ENCODE results near the gene BNIP5.

Gene BNIP5

GRCh38 chr6:36335465-36336207, 1.1 kb downstream of the BNIP5 start:
- Histone ChIP-seq H3K9me3 (ENCODE audit: control insufficient read depth, low read length) (no peaks in the 10 kb centered on the region), H3K27me3 (ENCODE audit: control insufficient read depth, insufficient read depth, low read length) (no peaks in the 10 kb centered on the region), H2AFZ (no peak overlapping the region), H3K27ac (no peak overlapping the region), H3K4me3 (ENCODE audit: low read depth, low read length) (no peak overlapping the region), H3K9ac (no peak overlapping the region), H3K36me3 (ENCODE audit: control insufficient read depth, insufficient read depth, low read length) (no peaks in the 10 kb centered on the region), H3K4me2 (ENCODE audit: low read length) (no peak overlapping the region), H3K4me1 (peaks cover 1% of the 10 kb centered on the region), H3K79me2 (no peaks in the 10 kb centered on the region)
- no peak for TF ChIP-seq CTCF (IDR thresholded peaks at IDR 0.05)

GRCh38 chr6:36334832-36335459, 1.7 kb downstream of the BNIP5 start:
- H2AFZ ChIP-seq, result peak overlapping the region; percentile 31
- no peak overlapping the region for H3K9ac ChIP-seq
- no peak overlapping the region for H3K4me3 ChIP-seq (ENCODE audit: low read depth, low read length)
- no peaks in the 10 kb centered on the region for H3K36me3 ChIP-seq (ENCODE audit: control insufficient read depth, insufficient read depth, low read length)
- H3K79me2 ChIP-seq, result no peaks in the 10 kb centered on the region
- H3K4me1 ChIP-seq, result no peaks in the 10 kb centered on the region
- H3K27ac ChIP-seq, result no peak overlapping the region
- H3K27me3 ChIP-seq (ENCODE audit: control insufficient read depth, insufficient read depth, low read length), result no peaks in the 10 kb centered on the region
- no peak for TF ChIP-seq CTCF (IDR thresholded peaks at IDR 0.05)
- no peak overlapping the region for H3K4me2 ChIP-seq (ENCODE audit: low read length)
- no peaks in the 10 kb centered on the region for H3K9me3 ChIP-seq (ENCODE audit: control insufficient read depth, low read length)

GRCh38 chr6:36333931-36334725, 2.6 kb downstream of the BNIP5 start:
- Histone ChIP-seq H2AFZ (no peak overlapping the region), H3K79me2 (no peaks in the 10 kb centered on the region), H3K4me3 (ENCODE audit: low read depth, low read length) (no peak overlapping the region), H3K9ac (no peak overlapping the region), H3K36me3 (ENCODE audit: control insufficient read depth, insufficient read depth, low read length) (no peaks in the 10 kb centered on the region), H3K27ac (no peak overlapping the region), H3K4me1 (no peaks in the 10 kb centered on the region), H3K4me2 (ENCODE audit: low read length) (no peak overlapping the region), H3K27me3 (ENCODE audit: control insufficient read depth, insufficient read depth, low read length) (no peaks in the 10 kb centered on the region), H3K9me3 (ENCODE audit: control insufficient read depth, low read length) (no peaks in the 10 kb centered on the region)
- TF ChIP-seq CTCF (IDR thresholded peaks at IDR 0.05), result no peak

- no peaks in the 10 kb centered on the region for H3K27me3 ChIP-seq (ENCODE audit: control insufficient read depth, insufficient read depth, low read length)
- TF ChIP-seq CTCF (IDR thresholded peaks at IDR 0.05), result no peak
- H3K36me3 ChIP-seq (ENCODE audit: control insufficient read depth, insufficient read depth, low read length), result no peaks in the 10 kb centered on the region
- H2AFZ ChIP-seq, result no peak overlapping the region
- no peaks in the 10 kb centered on the region for H3K9me3 ChIP-seq (ENCODE audit: control insufficient read depth, low read length)
- H3K4me2 ChIP-seq (ENCODE audit: low read length), result no peak overlapping the region
- no peaks in the 10 kb centered on the region for H3K79me2 ChIP-seq
- H3K4me3 ChIP-seq (ENCODE audit: low read depth, low read length), result no peak overlapping the region
- no peaks in the 10 kb centered on the region for H3K4me1 ChIP-seq
- H3K9ac ChIP-seq, result no peak overlapping the region
- H3K27ac ChIP-seq, result no peak overlapping the region
These were observed 3.4 kb downstream of the BNIP5 start for GRCh38 chr6:36333171-36333895.

Data from parathyroid adenoma (tissue), 2 donors.